DLD1 (cell line): Measurements from ENCODE around the gene ABHD4.

Source experiments
- in situ Hi-C: cut with HindIII; loops from 2 replicates; pipeline ENCODE4 v1.10.0; 2017; ENCODE audit warnings: low sequenced_read_pairs

ABHD4 gene

GRCh38 chr14:22656945-22657731 lies 59.0 kb downstream of the ABHD4 start:
- in situ Hi-C loops: no loop called here

DNA sequence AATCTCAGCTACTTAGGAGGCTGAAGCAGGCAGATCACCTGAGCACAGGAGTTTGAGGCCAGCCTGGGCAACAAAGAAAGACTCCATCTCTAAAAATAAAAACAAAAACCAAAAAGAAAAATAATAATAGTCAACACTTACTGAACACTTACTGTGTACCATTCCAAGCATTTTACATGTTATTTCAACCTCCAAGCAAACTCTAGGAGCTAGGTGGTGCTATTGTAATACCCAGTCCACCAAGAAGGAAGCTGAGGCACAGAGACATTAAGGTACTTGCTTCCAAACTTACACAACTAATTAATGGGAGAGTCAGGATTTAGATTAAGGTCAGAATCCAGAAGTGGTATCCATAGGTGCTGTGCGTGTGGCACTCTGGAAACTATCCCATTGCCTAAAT lies 59.8 kb downstream of the ABHD4 start:
- in situ Hi-C loops: no loop called here

DNA sequence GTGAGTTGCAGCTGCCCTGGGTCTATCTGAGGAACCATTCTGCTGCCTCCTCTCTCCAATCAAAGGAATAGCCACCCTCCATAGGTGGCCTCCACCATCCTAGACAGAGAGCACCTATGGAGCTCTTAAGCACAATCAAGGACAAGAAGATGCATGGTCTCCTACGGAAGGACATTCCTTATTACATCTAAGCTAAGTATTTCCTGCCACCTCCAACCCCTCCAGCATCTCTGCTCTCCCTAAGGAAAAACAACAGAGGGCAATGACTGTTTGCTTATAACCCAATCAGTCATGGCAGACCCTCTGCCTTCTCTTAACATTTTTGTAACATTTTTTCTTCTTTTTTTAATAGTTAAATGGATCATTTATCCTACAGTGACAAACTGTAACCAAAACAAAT lies 60.8 kb downstream of the ABHD4 start:
- in situ Hi-C loops: no loop called here

- in situ Hi-C loops: no loop called here
These were observed 62.6 kb downstream of the ABHD4 start for GRCh38 chr14:22660654-22661053.
